ENCODE data around the gene NLGN1. TPM values are rescaled to one million over a fixed set of nuclear protein-coding genes. Genes with fewer than 3 reads are reported as not detected.

NLGN1 gene
- total and polyA plus RNA-seq, 2 experiments from 2014 or later = 14.3 to 20.1 TPM

DNA sequence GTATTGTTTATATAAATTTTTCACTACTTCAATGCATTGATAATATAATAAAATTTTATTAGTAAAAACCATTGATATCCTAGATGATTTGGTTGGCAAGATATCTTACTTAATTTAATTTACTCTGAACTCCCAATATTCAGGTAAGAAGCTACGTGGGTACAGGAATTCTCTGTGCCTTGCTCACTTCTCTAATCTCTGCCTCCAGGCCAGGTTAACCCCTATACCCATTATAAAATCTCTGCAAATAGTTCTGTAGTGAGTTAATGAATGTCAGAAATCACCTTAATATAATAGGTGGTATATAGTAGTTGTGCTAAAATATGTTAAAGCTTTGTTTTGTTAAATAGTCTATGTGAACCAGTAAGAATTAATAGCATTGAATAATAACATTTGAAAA is 465.2 kb downstream of the NLGN1 start:
- Histone ChIP-seq H3K36me3 (ENCODE audit: low read depth) (no peaks in the 10 kb centered on the region), H3K27ac (no peak overlapping the region), H3K4me3 (no peak overlapping the region), H3K9me2 (ENCODE audit: insufficient read depth) (no peaks in the 10 kb centered on the region), H3K9me3 (ENCODE audit: low read depth) (no peaks in the 10 kb centered on the region), H2AFZ (no peak overlapping the region), H3F3A (ENCODE audit: insufficient read depth) (no peaks in the 10 kb centered on the region), H3K79me2 (ENCODE audit: insufficient read depth) (no peaks in the 10 kb centered on the region), H4K20me1 (ENCODE audit: insufficient read depth) (no peaks in the 10 kb centered on the region), H3K4me1 (ENCODE audit: insufficient read depth) (no peaks in the 10 kb centered on the region), H3K9ac (no peak overlapping the region), H3K27me3 (replicated peaks; ENCODE audit: insufficient read depth) (no peaks in the 10 kb centered on the region), H3K4me2 (ENCODE audit: unreplicated experiment) (no peak overlapping the region)
- WGBS, 2 experiments (ENCODE audit: low coverage in 1 of 2, low lambda C conversion rate in 2 of 2, missing lambda C conversion rate in 2 of 2) = 88 to 100% methylated on average over 1 of the region's 1 CpG
- TF ChIP-seq EZH2phosphoT487 (IDR thresholded peaks at IDR 0.05; ENCODE audit: insufficient read depth, low read depth) (no peak), EZH2 (IDR thresholded peaks at IDR 0.05; ENCODE audit: insufficient read depth, poor library complexity, severe bottlenecking) (no peak)
- in situ Hi-C loops (cut with MboI) = no loop called here
- DNase-seq = no peak

DNA sequence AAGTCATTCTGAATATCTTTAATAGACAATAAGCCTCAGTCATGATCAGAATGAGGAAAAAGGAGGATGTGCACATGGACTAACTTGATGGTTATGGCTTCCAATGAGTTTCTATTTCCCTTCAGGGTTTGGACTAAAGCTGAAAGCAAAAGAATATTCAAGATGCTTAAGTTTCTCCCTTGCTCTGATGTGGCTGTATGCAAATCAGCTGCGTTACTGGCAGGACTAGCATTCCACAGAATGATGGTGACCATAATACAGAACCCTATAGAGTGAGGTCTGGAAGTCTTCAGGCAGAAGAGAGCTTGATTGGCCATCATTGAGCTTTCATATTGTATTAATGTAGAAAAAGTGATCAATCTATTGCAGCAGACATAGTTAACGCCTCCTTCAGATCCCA is 466.0 kb downstream of the NLGN1 start:
- in situ Hi-C loops (cut with MboI) = no loop called here
- Histone ChIP-seq H3K79me2 (ENCODE audit: insufficient read depth) (no peaks in the 10 kb centered on the region), H3K9me3 (ENCODE audit: low read depth) (no peaks in the 10 kb centered on the region), H3K4me1 (ENCODE audit: insufficient read depth) (no peaks in the 10 kb centered on the region), H3K9ac (no peak overlapping the region), H4K20me1 (ENCODE audit: insufficient read depth) (no peaks in the 10 kb centered on the region), H3K4me3 (no peak overlapping the region), H3K4me2 (ENCODE audit: unreplicated experiment) (no peak overlapping the region), H3K9me2 (ENCODE audit: insufficient read depth) (no peaks in the 10 kb centered on the region), H3K36me3 (ENCODE audit: low read depth) (no peaks in the 10 kb centered on the region), H3K27me3 (replicated peaks; ENCODE audit: insufficient read depth) (no peaks in the 10 kb centered on the region), H3F3A (ENCODE audit: insufficient read depth) (no peaks in the 10 kb centered on the region), H2AFZ (no peak overlapping the region), H3K27ac (no peak overlapping the region)
- DNase-seq = no peak
- 92% methylated on average over 2 of the region's 2 CpGs for WGBS, 2 experiments (ENCODE audit: low coverage in 1 of 2, low lambda C conversion rate in 2 of 2, missing lambda C conversion rate in 2 of 2)
- TF ChIP-seq EZH2 (IDR thresholded peaks at IDR 0.05; ENCODE audit: insufficient read depth, poor library complexity, severe bottlenecking) = no peak
- no peak for TF ChIP-seq EZH2phosphoT487 (IDR thresholded peaks at IDR 0.05; ENCODE audit: insufficient read depth, low read depth)

DNA sequence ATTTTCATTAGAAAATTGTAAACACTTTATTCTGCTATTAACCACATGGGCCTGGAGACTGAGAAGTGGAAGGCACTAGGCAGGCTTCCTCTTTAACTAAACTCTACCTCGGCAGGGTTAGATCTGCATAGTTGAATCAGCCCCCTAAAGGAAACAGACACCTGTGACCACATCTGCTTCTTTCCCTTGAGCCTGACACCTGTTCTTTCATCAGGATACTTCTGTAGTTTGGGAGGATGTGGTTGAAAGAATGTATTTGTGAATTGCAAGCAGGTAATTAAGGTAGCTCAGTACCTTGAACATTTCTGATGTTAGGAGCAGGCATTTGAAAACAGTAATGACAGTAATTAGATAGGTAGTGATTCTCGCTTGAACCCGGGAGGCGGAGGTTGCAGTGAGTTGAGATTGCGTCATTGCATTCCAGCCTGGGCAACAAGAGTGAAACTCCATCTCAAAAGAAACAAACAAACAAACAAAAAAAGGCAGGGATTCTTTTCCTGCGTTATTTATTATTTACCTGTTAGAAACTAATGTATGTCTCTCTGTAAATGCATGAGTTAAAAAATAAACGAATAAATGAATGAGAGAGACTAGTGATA is 468.5 kb downstream of the NLGN1 start:
- H3K4me2 ChIP-seq (ENCODE audit: unreplicated experiment) = no peak overlapping the region
- no peak overlapping the region for H3K9ac ChIP-seq
- no peaks in the 10 kb centered on the region for H4K20me1 ChIP-seq (ENCODE audit: insufficient read depth)
- no peak for TF ChIP-seq EZH2 (IDR thresholded peaks at IDR 0.05; ENCODE audit: insufficient read depth, poor library complexity, severe bottlenecking)
- TF ChIP-seq EZH2phosphoT487 (IDR thresholded peaks at IDR 0.05; ENCODE audit: insufficient read depth, low read depth) = no peak
- DNase-seq = no peak
- no peaks in the 10 kb centered on the region for H3F3A ChIP-seq (ENCODE audit: insufficient read depth)
- no peak overlapping the region for H3K4me3 ChIP-seq
- no peaks in the 10 kb centered on the region for H3K36me3 ChIP-seq (ENCODE audit: low read depth)
- no peaks in the 10 kb centered on the region for H3K9me3 ChIP-seq (ENCODE audit: low read depth)
- H3K4me1 ChIP-seq (ENCODE audit: insufficient read depth) = no peaks in the 10 kb centered on the region
- in situ Hi-C loops (cut with MboI) = no loop called here
- H3K79me2 ChIP-seq (ENCODE audit: insufficient read depth) = no peaks in the 10 kb centered on the region
- no peak overlapping the region for H2AFZ ChIP-seq
- no peaks in the 10 kb centered on the region for H3K9me2 ChIP-seq (ENCODE audit: insufficient read depth)
- H3K27me3 ChIP-seq (replicated peaks; ENCODE audit: insufficient read depth) = no peaks in the 10 kb centered on the region
- H3K27ac ChIP-seq = no peak overlapping the region
- 67% methylated on average over 7 of the region's 7 CpGs for WGBS, 2 experiments (ENCODE audit: low coverage in 1 of 2, low lambda C conversion rate in 2 of 2, missing lambda C conversion rate in 2 of 2)

DNA sequence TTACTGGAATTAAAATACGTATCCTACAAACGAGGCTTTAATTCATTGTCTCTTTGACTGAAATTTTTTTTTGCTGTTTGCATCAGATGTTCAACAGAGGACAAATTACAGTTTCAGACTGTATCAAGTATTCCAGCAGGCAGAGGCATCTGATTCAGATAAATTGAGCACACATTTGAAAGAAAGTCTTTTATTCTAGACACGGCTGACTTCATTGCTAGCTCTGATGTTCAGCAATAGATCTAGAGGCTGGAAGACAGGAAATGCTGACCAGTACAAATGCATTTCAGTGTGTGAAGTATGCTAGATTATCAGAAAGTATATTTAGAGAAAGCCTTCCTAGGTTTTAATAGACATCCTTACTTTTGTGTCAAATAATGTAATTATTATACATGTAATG is 472.2 kb downstream of the NLGN1 start:
- H3K36me3 ChIP-seq (ENCODE audit: low read depth) = no peaks in the 10 kb centered on the region
- no peak overlapping the region for H2AFZ ChIP-seq
- no peaks in the 10 kb centered on the region for H4K20me1 ChIP-seq (ENCODE audit: insufficient read depth)
- DNase-seq = no peak
- TF ChIP-seq EZH2phosphoT487 (IDR thresholded peaks at IDR 0.05; ENCODE audit: insufficient read depth, low read depth) (no peak), EZH2 (IDR thresholded peaks at IDR 0.05; ENCODE audit: insufficient read depth, poor library complexity, severe bottlenecking) (no peak)
- no peaks in the 10 kb centered on the region for H3K79me2 ChIP-seq (ENCODE audit: insufficient read depth)
- in situ Hi-C loops (cut with MboI) = no loop called here
- H3K9me2 ChIP-seq (ENCODE audit: insufficient read depth) = no peaks in the 10 kb centered on the region
- no peaks in the 10 kb centered on the region for H3K4me1 ChIP-seq (ENCODE audit: insufficient read depth)
- 76 to 77% methylated on average over 3 of the region's 3 CpGs for WGBS, 2 experiments (ENCODE audit: low coverage in 1 of 2, low lambda C conversion rate in 2 of 2, missing lambda C conversion rate in 2 of 2)
- H3K9ac ChIP-seq = no peak overlapping the region
- no peak overlapping the region for H3K4me3 ChIP-seq
- no peaks in the 10 kb centered on the region for H3K9me3 ChIP-seq (ENCODE audit: low read depth)
- no peak overlapping the region for H3K4me2 ChIP-seq (ENCODE audit: unreplicated experiment)
- H3F3A ChIP-seq (ENCODE audit: insufficient read depth) = no peaks in the 10 kb centered on the region
- H3K27me3 ChIP-seq (replicated peaks; ENCODE audit: insufficient read depth) = no peaks in the 10 kb centered on the region
- H3K27ac ChIP-seq = no peak overlapping the region

DNA sequence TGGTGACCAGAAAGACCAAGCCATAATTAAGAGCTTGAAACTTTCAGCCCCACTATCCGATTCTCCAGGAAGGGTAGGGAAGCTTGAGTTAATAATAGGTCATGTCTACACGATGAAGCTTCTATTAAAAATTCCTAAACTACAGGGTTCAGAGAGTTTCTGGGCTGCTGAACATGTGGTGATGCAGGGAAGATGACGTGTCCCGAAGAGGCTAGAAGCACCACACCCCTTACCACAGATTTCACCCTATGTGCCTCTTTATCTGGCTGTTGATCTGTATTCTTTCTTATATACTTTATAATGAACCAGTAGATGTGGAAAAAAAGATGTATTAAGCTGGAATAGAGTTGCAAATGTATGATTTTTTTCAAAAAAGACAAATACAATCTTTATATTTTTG is 473.4 kb downstream of the NLGN1 start:
- TF ChIP-seq EZH2 (IDR thresholded peaks at IDR 0.05; ENCODE audit: insufficient read depth, poor library complexity, severe bottlenecking) (no peak), EZH2phosphoT487 (IDR thresholded peaks at IDR 0.05; ENCODE audit: insufficient read depth, low read depth) (no peak)
- H2AFZ ChIP-seq = no peak overlapping the region
- in situ Hi-C loops (cut with MboI) = no loop called here
- WGBS, 2 experiments (ENCODE audit: low coverage in 1 of 2, low lambda C conversion rate in 2 of 2, missing lambda C conversion rate in 2 of 2) = 65 to 69% methylated on average over 4 of the region's 4 CpGs
- H3K9me2 ChIP-seq (ENCODE audit: insufficient read depth) = no peaks in the 10 kb centered on the region
- H3K27ac ChIP-seq = no peak overlapping the region
- H3K9ac ChIP-seq = no peak overlapping the region
- no peaks in the 10 kb centered on the region for H4K20me1 ChIP-seq (ENCODE audit: insufficient read depth)
- H3K79me2 ChIP-seq (ENCODE audit: insufficient read depth) = no peaks in the 10 kb centered on the region
- H3K4me1 ChIP-seq (ENCODE audit: insufficient read depth) = no peaks in the 10 kb centered on the region
- no peak overlapping the region for H3K4me2 ChIP-seq (ENCODE audit: unreplicated experiment)
- no peaks in the 10 kb centered on the region for H3K27me3 ChIP-seq (replicated peaks; ENCODE audit: insufficient read depth)
- no peaks in the 10 kb centered on the region for H3K9me3 ChIP-seq (ENCODE audit: low read depth)
- H3K4me3 ChIP-seq = no peak overlapping the region
- H3K36me3 ChIP-seq (ENCODE audit: low read depth) = no peaks in the 10 kb centered on the region
- DNase-seq = no peak
- H3F3A ChIP-seq (ENCODE audit: insufficient read depth) = no peaks in the 10 kb centered on the region

Data from GM23248 (cell line).